Activated naive CD8-positive, alpha-beta T cell treated with anti-CD3 and anti-CD28 coated beads, Interleukin-2, amount 50 U/mL, for 24 hours (primary cell): ENCODE results near the gene CREB5.
A peak's percentile ranks its signal among the peaks of the same experiment; 100 is the strongest.

Experiments
- ATAC-seq: fragments of 150-1000 bp; cut with Tn5 transposase; one replicate; pipeline ENCODE4 v1.10.0; 2021
- DNase-seq: peaks from one replicate; pipeline ENCODE4 v3.0.0; 2021
- H3K27ac Mint-ChIP-seq: one replicate; pipeline ENCODE4 v1.8.0; 2021; ENCODE audit warnings: mild to moderate bottlenecking, mixed read lengths
- H3K27me3 Mint-ChIP-seq: one replicate; pipeline ENCODE4 v1.8.0; 2021; ENCODE audit warnings: mixed read lengths
- H3K36me3 Mint-ChIP-seq: one replicate; pipeline ENCODE4 v1.8.0; 2021; ENCODE audit warnings: low read depth, mixed read lengths
- H3K4me1 Mint-ChIP-seq: one replicate; pipeline ENCODE4 v1.8.0; 2021; ENCODE audit warnings: mixed read lengths
- H3K4me3 Mint-ChIP-seq: one replicate; pipeline ENCODE4 v1.8.0; 2021; ENCODE audit warnings: mild to moderate bottlenecking, moderate library complexity, mixed read lengths
- H3K9me3 Mint-ChIP-seq: one replicate; pipeline ENCODE4 v1.8.0; 2021; ENCODE audit warnings: mixed read lengths

CREB5 gene

DNA sequence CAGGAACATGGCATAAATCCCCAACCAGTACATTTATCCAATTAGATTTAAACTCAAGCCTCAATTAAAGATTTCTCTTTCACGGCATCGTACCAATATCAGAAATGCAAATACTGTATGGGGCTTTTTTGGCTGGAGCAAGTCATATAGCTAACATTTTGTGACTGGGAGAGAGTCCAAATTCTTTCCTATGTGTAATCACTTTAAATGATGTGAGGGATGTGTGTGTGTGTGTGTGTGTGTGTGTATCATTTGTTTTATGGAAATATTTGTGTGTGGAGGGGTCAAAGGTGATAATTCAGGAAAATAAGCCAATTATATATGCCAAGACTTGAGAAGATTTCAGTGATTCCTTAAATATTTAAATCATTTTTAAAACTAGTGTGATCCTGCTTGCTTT lies 349.2 kb downstream of the CREB5 start:
- Mint-ChIP-seq H3K27me3 (no peaks in the 10 kb centered on the region), H3K4me3 (no peak overlapping the region), H3K36me3 (no peaks in the 10 kb centered on the region), H3K9me3 (no peaks in the 10 kb centered on the region), H3K4me1 (no peaks in the 10 kb centered on the region), H3K27ac (no peak overlapping the region)
- DNase-seq (no peak), ATAC-seq (no peak)

DNA sequence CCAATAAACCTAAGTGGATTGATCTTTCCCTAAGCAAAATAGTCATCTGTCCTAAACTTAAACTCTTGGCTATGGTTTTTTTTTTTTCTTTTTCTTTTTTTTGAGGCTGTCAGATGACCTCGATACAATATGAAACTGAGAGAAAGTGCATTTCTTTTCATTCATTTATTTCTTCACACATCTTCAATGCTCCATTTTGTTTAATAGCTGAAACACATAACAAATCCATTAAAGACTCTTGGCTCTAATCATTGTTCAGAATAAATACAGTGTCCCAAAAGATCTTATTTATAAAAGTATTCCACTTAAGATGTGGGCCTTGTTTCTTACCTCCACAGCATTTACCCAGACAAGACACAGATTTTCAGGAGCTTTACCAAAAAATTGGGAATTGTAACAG lies 350.3 kb downstream of the CREB5 start:
- Mint-ChIP-seq H3K36me3 (no peaks in the 10 kb centered on the region), H3K27ac (no peak overlapping the region), H3K9me3 (no peaks in the 10 kb centered on the region), H3K27me3 (peaks cover 3% of the 10 kb centered on the region), H3K4me1 (no peaks in the 10 kb centered on the region), H3K4me3 (no peak overlapping the region)
- ATAC-seq (no peak), DNase-seq (no peak)

DNA sequence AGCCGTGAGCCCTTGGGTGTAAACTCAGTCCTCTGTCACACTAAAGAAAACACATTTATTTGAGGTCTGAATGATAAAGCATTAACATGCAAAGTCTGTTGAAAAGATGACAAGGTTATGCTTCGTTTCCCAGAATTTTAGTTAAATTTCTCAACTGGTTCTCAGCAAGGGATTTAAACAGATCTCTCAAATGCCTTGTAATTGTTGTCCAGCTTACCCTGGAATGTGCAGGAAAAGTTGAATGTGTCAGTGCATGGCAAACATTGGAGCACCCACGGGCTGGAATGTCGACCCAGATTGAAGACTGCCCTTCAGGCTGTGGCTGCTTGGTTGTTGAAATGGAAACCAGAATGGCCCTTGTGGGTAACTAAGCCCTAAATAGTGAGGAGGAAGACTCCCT lies 354.0 kb downstream of the CREB5 start:
- no peak for ATAC-seq
- no peak overlapping the region for H3K27ac Mint-ChIP-seq
- H3K9me3 Mint-ChIP-seq: no peaks in the 10 kb centered on the region

DNA sequence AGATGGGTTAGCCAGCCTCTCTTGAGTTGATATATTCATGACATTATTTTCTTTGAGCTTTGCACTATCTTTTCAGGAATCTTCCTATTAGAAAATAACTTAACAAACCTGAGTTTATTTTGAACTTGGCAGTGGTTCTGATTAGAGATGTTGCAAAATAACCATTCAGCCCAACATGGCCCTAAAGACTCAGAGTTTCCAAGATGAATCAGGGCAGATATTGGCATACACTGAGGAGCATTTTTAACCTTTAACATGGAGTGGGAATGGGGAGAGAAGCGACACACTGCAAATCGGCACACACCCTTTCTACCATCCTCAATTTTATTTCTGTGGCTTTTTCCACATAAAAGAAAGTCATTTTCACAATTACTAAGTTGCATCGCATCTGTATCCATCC lies 355.0 kb downstream of the CREB5 start:
- DNase-seq: no peak
- no peak overlapping the region for H3K27ac Mint-ChIP-seq
- H3K9me3 Mint-ChIP-seq: no peaks in the 10 kb centered on the region
- no peaks in the 10 kb centered on the region for H3K4me1 Mint-ChIP-seq
- H3K27me3 Mint-ChIP-seq: peaks cover 16% of the 10 kb centered on the region
- H3K4me3 Mint-ChIP-seq: no peak overlapping the region
- ATAC-seq: no peak
- H3K36me3 Mint-ChIP-seq: no peaks in the 10 kb centered on the region

More for the DNA sequence above, 354.0 kb downstream of the CREB5 start:
- H3K4me3 Mint-ChIP-seq: no peak overlapping the region
- no peaks in the 10 kb centered on the region for H3K4me1 Mint-ChIP-seq
- no peak for DNase-seq
- H3K27me3 Mint-ChIP-seq: peaks cover 13% of the 10 kb centered on the region
- H3K36me3 Mint-ChIP-seq: no peaks in the 10 kb centered on the region

DNA sequence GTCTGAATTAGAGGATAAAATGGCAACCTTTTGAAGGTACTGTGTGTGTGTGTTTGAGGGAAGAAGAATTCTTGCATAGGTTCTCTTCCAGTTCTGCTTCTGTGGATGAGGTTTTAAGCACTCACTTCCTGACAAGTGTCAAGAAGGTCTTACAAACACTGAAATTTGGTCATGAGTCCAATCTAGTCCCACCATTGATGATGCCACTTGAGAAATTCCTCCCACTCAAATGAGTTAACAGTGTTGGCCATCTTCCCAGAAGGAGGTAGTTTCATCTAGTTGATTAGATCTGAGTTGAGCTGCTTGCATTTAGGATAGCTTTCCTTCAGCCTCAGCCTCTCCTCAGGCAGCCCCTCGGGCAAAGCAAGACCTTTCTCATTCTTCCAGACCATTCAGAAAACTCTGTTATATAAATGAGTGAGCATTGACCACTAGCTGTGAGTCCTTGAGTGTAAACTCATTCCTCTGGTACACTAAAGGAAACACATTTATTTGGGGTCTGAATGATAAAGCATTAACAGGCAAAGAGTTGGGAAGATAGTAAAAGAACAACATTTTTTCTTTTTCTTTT lies 356.3 kb downstream of the CREB5 start:
- Mint-ChIP-seq H3K27me3 (peaks cover 17% of the 10 kb centered on the region), H3K9me3 (no peaks in the 10 kb centered on the region), H3K4me3 (no peak overlapping the region), H3K27ac (no peak overlapping the region), H3K36me3 (no peaks in the 10 kb centered on the region), H3K4me1 (no peaks in the 10 kb centered on the region)
- ATAC-seq: no peak
- DNase-seq: no peak

DNA sequence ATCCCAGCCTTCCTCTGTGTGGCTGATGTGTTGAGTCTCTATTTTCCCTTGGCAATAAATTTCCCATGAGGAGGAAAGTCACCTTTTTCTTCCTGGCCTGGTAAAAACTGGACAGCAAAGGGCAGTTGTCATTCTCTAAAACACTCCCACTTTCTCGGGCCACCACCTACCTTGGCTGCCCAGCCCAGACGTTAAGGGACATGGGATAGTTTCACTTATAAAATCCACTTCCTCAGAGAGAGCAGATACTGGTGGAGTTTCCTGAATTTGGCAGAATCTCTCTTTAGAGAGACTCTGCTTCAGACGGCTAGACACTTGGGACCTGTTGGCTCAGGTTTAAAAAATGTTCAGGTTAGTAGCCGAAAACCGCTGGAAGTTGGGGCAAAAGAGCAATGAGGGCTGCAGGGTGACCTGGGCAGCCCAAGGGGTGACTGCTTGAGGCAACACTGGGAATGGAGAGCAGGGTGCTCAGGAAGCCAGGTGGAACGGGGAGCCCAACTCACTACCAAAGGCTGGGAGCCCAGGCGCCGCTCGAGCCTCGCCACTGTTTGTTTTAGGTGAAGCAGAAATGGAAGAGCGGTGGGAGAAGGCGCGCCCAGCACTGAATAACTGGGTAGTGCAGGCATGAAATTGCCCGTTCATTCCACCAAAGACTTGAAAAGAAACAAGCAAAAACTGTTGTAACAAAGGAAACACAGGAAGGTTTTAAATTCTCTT lies 359.7 kb downstream of the CREB5 start:
- H3K27me3 Mint-ChIP-seq: peaks cover 15% of the 10 kb centered on the region
- no peaks in the 10 kb centered on the region for H3K4me1 Mint-ChIP-seq
- no peak overlapping the region for H3K4me3 Mint-ChIP-seq
- ATAC-seq (no peak), DNase-seq (no peak)
- no peaks in the 10 kb centered on the region for H3K36me3 Mint-ChIP-seq
- H3K9me3 Mint-ChIP-seq: no peaks in the 10 kb centered on the region
- H3K27ac Mint-ChIP-seq: no peak overlapping the region

DNA sequence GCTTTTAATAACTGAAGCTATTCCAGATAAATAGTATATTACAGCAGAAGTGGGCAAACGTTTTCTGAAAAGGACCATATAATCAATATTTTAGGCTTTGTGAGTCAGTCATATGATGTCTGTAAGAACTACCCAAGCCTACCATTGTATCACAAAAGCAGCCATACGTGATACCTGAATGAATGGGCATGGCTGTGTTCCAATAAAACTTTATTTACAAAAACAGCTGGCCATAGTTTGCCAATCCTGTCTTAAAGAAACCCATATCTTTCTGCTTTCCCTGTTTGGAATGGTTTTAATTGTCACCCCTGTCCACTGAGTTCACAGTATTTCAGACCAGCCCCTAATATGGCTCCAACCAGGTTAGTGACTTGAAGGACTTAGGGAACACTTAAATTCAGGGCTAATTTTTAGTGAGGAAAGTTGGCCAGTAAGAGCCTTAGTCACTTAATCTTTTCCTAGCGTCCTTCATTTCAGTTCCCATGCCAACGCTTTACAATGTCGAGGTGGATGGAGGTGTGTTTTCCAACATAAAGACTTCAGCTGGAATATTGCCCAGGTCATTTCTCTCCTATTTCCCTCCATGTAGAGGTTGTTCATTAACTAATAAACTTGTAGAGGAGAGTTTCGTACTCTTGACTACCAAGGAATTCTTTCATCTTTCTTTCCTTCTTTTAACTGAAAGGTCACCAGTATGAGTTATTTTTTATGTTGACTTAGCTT lies 361.3 kb downstream of the CREB5 start:
- H3K36me3 Mint-ChIP-seq: no peaks in the 10 kb centered on the region
- H3K4me3 Mint-ChIP-seq: no peak overlapping the region
- H3K27ac Mint-ChIP-seq: no peak overlapping the region
- no peaks in the 10 kb centered on the region for H3K4me1 Mint-ChIP-seq
- peaks cover 9% of the 10 kb centered on the region for H3K27me3 Mint-ChIP-seq
- ATAC-seq: no peak
- no peak for DNase-seq
- H3K9me3 Mint-ChIP-seq: no peaks in the 10 kb centered on the region

DNA sequence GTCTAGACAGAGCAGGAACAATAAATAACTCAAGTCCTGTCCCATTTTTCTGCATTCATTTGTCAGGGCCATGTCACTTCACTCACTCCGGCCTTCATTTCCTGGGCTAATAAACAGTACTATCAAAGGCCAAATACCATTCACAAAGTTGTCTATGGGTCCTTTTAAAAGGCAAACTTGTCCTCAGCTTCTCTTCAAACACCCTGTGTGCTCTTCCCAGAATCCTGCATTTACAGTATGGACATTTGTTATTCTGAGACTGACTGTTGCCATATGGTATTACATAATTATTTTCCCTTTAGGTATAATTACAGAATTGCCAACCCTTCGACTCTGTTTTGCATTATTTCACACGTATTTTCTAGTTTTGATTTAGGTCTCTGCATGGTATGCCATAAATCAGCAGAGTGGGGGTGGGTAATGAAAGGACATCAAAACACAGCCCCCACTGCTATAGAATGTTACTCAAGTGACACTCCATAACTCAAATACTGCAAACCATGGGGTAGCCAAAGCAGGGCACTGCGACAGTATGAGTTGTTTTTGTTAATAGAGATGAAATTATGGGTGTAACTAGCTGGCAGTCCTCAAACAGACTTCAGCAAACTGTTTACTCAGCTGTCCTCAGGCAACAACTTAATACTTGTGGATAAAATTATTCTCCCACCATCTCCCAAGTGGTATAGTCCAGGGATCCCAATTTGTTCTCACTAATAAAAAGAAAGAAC lies 362.1 kb downstream of the CREB5 start:
- peaks cover 9% of the 10 kb centered on the region for H3K27me3 Mint-ChIP-seq
- no peak for ATAC-seq
- no peak overlapping the region for H3K27ac Mint-ChIP-seq
- H3K4me3 Mint-ChIP-seq: no peak overlapping the region
- no peak for DNase-seq
- H3K9me3 Mint-ChIP-seq: no peaks in the 10 kb centered on the region
- H3K4me1 Mint-ChIP-seq: no peaks in the 10 kb centered on the region
- no peaks in the 10 kb centered on the region for H3K36me3 Mint-ChIP-seq

DNA sequence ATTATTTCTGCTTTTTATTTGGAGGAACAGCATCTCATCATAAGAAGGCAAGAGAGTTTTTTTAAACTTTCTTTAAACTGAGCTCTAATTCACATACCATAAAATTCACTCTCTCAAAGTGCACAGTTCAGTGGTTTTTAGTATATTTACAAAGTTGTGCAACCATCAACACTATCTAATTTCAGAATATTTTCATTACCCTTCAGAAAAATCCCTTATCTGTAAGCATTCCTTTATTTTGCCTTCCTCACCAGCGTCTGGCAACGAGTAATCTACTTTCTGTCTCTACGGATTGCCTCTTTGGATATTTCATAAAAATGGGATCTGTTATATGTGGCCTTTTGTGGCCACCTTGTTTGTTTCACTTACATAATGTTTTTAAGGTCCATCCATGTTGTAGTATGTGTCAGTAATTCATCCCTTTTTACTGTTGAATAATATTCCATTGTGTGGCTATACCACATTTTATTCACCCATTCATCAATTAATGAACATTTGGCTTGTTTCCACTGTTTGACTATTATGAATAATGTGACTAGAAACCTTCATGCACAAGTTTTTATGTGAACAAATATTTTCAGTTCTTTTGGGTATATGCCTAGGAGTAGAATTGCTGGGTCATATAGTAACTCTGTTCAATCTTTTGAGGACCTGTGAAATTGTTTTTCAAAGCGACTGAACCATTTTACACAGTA lies 364.3 kb downstream of the CREB5 start:
- Mint-ChIP-seq H3K27me3 (peaks cover 8% of the 10 kb centered on the region), H3K36me3 (no peaks in the 10 kb centered on the region), H3K9me3 (no peaks in the 10 kb centered on the region), H3K27ac (no peak overlapping the region), H3K4me1 (no peaks in the 10 kb centered on the region), H3K4me3 (no peak overlapping the region)
- no peak for DNase-seq
- ATAC-seq: no peak

DNA sequence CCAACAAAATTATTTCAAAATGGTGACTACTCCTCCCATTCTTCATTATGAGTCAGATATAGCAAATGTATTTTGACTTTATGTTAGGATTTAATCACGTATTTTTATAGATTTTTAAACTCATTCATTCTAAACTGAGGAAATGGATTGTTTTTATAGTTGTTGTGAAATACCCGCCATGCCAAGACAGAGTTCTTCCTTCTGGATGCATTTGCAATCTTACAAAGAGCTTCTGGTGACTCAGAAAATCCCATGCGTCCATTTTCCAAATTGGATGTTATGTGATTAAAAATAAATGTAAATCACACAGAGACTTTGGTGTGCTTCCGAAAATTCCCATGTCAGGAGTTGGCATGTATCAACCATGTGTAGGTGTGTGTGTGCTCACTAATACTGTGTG lies 366.5 kb downstream of the CREB5 start:
- no peaks in the 10 kb centered on the region for H3K9me3 Mint-ChIP-seq
- peaks cover 4% of the 10 kb centered on the region for H3K4me1 Mint-ChIP-seq
- no peak overlapping the region for H3K27ac Mint-ChIP-seq
- no peak overlapping the region for H3K4me3 Mint-ChIP-seq
- no peaks in the 10 kb centered on the region for H3K36me3 Mint-ChIP-seq
- H3K27me3 Mint-ChIP-seq: peaks cover 4% of the 10 kb centered on the region
- DNase-seq: no peak
- no peak for ATAC-seq

DNA sequence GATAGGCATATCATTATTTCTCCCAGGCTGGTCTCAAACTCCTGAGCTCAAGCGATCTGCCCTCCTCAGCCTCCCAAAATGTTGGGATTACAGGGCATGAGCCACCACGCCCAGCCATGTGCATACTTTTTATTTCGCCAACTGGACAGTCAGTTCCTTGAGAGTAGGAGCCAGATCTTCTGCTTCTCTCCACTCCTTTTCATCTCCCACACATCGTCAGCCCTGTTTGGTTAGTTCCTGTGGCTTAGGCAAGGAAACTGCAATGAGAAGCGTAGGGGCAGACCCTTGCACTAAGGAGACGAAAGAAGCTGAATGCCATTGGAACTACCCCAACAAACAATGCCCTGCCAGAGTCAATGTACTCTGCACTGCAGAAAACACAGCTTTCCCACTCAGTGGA lies 367.6 kb downstream of the CREB5 start:
- DNase-seq (no peak), ATAC-seq (no peak)
- Mint-ChIP-seq H3K9me3 (no peaks in the 10 kb centered on the region), H3K4me1 (peaks cover 12% of the 10 kb centered on the region), H3K4me3 (no peak overlapping the region), H3K36me3 (no peaks in the 10 kb centered on the region), H3K27me3 (peaks cover 4% of the 10 kb centered on the region), H3K27ac (no peak overlapping the region)

DNA sequence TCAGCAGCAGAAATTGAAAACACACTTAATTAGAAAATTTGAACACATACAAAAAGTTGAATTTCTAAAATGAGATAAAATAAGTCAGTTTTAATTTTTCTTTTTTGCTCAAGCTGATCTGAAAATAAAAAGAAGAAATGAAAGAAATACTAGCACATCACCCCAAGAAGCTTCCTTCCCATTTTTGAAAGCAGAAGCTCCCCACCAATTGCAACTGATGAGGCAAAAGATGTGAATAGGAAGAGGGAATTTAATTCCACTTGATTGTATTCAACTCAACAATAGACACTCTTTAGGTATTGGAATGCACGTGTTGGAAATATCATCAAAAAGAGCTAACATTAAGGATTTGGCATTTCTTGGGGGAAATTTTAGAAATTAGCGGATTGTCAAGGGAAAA lies 370.0 kb downstream of the CREB5 start:
- no peaks in the 10 kb centered on the region for H3K36me3 Mint-ChIP-seq
- no peak for ATAC-seq
- H3K27ac Mint-ChIP-seq: no peak overlapping the region
- peaks cover 4% of the 10 kb centered on the region for H3K27me3 Mint-ChIP-seq
- no peak overlapping the region for H3K4me3 Mint-ChIP-seq
- no peak for DNase-seq
- H3K4me1 Mint-ChIP-seq: peaks cover 13% of the 10 kb centered on the region
- H3K9me3 Mint-ChIP-seq: no peaks in the 10 kb centered on the region

DNA sequence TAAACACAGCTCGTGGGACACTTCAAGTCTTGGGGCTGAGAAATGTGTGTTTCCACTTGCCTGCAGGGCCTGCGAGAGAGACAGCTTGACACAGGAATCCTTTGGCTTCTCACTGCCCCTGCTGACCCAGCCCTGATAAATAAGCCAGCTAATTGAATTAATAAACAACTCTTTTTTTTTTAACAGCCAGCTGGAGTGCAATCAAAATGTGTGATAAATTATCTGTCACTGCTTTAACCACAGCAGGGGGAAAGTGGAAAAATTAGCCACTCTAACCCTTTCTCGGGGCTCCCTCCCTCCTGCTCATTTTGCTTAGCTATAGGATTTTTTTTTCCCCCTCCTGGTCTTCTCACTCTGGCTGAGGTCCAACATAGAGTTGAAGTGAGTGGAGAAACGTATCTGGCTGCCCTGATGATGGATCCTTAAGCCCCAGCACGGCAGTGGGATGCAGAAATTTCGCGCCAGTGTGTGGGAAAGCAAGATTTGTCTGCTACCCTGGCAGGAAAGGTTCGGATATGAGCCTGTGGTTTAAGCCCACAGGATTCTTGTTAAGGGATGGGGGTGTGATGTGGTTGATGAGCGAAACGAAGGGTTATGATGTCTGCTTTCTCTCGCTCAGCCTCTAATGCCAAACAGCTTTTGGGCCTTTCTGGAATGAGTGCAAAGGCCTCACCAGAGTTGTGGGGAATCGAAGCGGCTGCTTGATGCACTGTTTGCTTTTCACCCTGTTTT lies 372.0 kb downstream of the CREB5 start:
- ATAC-seq: no peak
- peaks cover 13% of the 10 kb centered on the region for H3K4me1 Mint-ChIP-seq
- H3K27me3 Mint-ChIP-seq: peaks cover 4% of the 10 kb centered on the region
- no peaks in the 10 kb centered on the region for H3K36me3 Mint-ChIP-seq
- peak overlapping the region; percentile 18 for H3K27ac Mint-ChIP-seq
- no peak overlapping the region for H3K4me3 Mint-ChIP-seq
- DNase-seq: no peak
- H3K9me3 Mint-ChIP-seq: no peaks in the 10 kb centered on the region
